Measurements from ENCODE around the gene LNX2.

The LNX2 gene

GRCh38 chr13:27551562-27551961, 68.8 kb downstream of the LNX2 start:
- DNase-seq: no peak

- DNase-seq: no peak
Measured at GRCh38 chr13:27549406-27549981, 70.8 kb downstream of the LNX2 start.

DNA sequence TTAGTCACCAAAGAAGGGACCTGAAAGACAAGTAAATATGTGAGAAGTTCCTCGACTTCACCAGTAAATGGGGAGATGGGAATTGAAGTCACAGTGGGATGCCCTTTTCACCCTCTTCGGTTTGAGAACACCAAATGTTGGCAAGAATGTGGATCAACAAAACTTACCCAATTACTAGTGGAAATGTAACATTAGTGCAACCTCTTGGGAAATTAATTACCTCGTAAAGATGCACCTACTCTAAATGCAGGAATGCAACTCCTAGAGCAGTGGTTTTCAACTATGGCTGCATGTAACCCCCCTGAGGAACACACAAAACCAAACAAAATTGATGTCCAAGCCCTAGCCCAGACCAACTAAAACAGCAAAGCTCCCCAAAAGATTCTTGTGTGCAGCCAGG, 78.1 kb downstream of the LNX2 start:
- no peak for DNase-seq

DNA sequence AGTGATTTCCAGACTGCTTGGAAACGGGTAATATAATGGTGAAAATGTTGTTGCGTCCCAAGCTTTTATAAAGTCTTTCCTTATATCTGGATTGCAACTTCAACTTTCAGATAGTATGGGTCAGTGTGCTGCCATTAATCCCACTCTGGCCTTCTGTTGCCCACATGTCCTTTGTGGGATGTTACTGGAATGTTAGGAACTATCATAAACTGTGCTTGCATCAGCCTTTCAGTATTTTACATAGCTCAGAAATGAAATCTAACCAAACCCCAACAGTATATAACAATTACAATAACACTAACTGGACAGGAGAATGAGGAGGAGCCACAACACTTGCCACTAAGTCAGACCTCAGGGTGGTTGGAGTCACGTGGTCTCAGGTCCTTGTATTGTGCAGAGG, 78.9 kb downstream of the LNX2 start:
- DNase-seq: no peak

DNA sequence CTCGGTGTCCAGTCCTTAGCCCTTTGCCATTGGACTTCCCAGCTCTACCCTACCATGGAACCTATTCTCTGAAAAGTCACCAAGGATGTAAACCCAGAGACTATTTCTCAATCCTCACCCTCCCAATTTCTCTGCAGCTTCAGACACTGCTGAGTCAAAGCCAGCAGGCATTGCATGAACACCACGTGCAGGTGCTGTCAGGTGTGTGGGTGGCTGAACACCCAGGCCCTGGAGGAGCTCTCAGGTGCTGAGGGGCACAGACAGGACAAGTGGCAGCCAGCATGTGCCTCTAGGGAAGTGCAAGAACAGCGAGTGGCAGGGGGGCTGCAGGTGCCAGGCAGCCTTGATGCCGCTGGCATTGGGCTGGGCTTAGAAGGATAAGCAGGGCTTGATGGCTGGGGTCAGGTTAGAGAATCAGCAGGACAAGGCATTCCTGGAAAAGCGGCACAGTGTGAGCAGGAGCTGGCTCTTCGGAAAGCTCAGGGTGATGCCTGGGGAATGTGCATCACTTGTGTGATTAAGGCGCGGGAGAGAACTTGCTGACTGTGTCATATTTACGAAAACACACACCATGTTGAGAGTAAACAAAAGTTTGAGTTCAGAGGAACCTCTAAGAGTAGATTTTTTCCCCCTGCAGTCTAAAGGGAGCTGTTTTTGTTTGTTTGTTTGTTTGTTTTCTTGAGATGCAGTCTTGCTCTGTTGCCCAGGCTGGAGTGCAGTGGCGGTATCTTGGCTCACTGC, 83.8 kb downstream of the LNX2 start:
- no peak for DNase-seq

GRCh38 chr13:27535546-27535945, 84.8 kb downstream of the LNX2 start:
- DNase-seq: no peak

DNA sequence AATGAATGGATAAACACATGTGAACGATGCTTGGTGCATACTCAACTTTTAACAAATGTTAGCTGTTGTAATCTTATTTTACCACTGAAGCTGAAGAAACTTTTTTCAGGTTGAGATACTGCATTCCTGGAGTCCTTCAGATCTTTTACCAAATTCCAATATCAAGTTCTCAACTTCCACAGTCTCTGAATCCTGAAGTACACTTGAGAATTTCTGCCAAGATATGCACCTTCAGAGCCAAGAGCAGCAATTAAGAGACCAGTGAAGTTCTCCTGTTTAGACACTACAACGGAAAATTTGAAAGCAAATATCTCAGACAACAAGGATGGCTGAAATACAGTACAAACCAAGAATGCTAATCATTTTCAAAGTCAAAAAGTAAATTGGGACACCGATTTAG, 85.3 kb downstream of the LNX2 start:
- no peak for DNase-seq

DNA sequence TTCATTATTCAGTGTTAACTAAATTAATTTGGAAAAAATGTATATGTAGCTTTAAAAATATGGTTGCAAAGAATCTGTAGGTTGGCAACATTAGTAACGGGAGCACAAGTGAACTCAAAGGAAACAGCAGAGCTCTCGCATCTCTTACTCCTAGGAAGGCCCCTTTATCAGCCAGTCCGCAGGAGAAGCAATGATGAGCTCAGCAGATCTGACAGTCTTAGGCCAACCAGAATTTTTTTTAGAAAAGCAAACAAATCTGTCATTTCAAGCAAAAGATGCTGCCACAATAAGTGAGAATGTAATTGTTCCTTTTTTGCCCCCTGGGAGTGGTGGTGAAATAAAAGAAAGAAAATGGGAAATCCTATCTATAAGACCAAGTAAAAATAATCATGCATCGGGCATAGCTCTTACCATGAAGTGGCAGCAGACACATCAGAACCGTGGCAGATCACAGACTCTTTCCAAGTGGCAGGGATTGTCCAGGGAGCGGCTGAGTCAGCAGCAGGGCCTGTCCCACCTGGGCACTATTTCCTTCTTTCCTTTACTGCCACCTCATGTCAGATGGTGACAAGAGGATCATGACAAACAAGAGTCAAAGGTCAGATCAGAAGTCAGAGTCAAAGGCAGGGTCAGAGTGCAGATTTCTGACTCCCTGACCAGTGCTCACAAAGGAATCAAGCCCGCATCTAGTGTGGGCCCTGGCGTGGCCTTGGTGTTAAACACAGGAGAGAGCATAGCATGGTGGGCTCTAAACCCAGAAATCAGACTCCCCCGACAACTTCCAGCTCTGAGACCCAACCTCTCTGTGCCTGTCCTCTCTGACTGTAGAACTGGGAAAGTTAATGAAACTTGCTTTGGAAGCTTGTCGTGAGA, 86.0 kb downstream of the LNX2 start:
- no peak for DNase-seq

- no peak for DNase-seq
Measured at GRCh38 chr13:27533155-27533643, 87.1 kb downstream of the LNX2 start.

GRCh38 chr13:27528908-27529307, 91.4 kb downstream of the LNX2 start:
- DNase-seq: no peak

DNA sequence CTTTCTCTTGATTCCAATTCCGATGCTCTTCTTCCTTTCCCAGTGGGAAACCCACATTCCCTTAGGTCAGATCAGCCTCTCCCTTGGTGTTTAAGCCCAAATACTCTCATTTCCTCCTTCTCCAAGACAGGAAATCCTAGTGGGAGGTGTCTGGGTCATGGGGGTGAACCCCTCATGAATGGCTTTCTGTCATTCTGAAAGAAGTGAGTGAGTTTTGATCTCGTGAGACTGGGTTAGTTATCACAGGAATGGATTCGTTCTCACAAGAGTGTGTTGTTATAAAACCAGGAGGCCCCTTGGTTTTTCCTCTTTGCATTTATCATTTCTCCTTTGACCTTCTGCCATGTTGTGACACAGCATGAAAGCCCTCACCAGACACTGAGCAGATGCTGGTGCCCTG, 93.8 kb downstream of the LNX2 start:
- no peak for DNase-seq

DNA sequence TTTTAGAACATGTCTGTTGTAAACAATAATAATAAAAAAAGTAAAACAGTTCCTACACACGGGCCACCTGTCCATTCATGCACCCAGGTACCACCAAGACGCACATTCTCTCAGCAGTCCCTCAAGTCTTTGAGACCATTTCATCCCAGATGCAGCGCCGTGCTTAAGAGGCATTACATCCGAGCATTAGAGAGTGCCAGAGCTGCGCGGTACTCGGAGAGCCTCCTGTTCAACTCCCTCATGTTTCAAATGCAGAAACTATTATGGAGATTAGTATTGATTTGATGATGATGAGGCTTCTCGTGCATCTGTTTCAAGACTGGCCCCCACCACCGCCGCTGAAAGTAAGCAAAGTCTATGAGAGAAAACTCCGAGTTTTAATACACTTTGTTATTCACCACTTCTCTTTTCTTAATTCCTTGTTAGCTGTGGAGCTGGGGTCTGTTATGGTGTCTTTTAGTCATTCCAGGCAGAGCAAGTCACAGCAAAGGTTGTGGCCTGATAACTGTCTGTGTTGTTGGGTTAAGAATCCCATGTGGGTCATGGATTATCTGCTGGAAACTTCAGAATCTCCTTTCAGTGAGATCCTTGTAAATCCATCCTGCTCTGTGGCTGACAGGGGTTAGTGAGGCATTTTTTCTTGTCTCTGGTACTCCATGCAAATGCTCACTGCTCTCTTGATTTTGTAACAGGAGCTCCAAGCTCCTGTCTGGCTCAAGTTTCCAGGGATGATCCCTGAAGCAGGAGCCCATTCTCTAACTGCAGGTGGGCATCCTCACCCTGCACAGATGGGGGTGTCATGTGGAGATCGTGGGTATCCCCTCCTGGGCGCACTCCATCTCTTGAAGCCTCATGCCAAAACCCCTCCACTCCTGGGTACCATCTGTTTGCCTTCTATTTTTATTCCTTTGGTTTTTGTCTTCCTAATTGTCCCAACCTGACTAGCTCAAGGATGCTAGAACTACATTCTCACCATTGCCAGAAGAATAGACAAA, 95.1 kb downstream of the LNX2 start:
- DNase-seq: no peak

DNA sequence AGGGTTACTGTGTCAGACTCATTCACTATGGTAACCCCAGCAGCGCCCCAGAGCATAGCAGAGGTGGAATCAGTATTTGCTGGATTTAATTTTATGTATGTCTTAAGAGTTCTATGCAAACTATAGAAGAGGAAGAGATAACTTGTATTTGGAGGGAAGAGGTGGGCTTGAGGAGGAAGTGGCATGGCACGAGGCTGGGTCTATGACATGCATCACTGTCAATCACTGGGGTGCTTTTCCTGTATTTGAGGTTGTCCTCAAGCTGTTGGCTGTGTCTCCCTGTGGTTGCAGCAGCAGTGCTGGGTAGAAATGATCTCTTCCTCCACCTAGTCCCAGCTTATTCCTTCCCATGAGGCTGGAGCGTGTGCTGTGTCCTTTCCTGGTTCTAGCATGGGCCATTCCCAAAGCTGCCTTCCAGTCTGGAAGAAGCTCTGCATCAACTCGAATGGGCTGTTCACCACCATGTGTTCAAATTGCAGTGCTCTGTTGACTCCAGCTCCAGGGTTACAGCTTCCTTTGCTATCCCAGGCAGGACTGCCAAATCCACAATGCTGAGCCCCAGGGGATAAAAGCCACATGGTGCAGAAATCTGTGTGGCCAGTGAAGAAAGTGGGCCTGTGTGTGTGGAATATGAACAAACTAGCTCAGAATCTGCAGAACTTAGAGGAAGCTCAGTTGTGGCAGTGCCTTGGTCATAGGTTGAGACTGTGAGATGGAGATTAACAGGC, 96.8 kb downstream of the LNX2 start:
- no peak for DNase-seq

GRCh38 chr13:27522847-27523246, 97.5 kb downstream of the LNX2 start:
- no peak for DNase-seq

DNA sequence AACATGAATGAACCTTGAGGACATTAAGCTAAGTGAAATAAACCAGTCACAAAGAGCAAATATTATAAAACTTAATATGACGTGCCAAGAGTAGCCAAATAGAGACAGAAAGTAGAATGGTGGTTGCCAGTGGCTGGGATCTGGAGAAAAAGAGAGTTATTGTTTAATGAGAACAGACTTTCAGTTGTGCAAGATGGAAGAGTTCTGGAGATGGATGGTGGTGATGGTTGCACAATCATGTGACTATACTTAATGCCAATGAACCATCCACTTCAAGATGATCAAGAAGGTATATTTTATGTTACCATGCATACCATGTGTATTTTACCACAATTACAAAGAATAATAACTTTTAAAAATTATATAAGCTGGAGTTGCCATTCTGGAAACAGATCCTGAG, 104.2 kb downstream of the LNX2 start:
- DNase-seq: no peak

DNA sequence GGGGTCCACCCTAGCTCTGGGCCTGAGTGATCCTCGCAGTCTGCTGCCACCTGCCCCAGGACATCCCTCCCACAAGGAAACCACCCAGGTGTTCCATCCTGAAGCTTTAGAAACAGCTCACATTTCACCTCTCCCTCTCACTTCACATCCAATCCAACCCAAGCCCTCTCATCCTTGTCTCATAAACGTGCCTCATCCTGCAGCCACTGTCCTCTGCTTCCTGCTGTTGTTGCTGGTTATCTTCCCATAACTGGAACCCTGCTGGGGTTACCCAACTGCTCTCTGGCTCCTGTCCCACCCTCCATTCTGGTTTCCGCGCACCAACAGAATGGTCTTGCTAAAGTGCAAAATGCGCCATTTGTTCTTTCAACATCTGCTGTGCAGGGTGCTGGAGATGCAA, 110.2 kb downstream of the LNX2 start:
- no peak for DNase-seq

DNA sequence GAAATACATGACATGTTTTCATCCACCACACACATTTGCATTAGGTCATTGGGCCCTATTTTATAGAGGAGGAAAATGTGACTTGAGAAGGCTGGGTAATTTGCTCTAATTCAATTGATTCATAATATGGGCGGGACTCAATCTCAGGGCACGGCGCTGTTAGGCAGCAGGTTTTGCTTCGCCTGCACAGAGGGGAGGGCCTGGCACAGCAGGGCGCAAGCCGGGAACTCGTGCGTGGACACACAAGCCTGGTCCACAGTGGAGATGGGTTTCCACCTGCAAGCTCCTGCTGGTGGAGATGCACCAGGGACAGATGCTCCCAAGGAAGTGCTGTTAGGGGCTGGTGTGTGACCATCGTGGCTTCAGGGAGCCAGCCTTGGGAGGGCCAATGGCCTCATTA, 111.5 kb downstream of the LNX2 start:
- no peak for DNase-seq

DNA sequence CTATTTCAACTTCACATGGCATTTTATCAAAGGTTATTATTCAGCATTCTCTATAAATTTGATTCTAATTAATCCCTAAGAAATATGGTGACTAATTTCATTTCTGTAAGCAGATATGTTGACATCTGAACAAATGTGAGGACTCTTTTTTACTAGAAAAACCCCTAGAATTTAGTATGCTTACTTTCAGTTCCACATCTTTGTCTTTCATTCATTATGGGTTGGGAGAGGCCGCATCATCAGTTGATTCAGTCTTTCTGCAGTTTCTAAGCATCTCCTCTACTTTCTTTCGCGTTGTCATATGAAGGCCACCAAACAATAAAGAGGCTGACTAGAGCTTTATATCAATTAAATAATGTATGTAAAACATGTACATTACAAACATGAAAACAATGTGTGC, 114.5 kb downstream of the LNX2 start:
- DNase-seq: no peak

DNA sequence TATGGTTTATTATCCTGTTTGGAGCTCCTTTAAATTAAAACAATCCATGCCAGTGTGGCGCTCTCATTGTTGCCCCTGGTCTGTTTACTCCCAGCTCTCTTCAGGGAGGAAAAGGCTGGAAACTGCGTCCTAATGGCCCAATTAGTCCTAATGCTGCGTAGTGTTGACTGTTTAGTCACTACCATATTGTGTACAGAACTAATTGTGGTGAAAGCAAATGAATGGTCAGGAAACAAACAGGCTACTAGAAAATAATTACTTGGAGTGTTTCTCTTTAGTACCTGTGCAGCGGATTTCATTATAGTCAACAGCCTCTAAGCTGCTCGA, 115.5 kb downstream of the LNX2 start:
- DNase-seq: no peak

DNA sequence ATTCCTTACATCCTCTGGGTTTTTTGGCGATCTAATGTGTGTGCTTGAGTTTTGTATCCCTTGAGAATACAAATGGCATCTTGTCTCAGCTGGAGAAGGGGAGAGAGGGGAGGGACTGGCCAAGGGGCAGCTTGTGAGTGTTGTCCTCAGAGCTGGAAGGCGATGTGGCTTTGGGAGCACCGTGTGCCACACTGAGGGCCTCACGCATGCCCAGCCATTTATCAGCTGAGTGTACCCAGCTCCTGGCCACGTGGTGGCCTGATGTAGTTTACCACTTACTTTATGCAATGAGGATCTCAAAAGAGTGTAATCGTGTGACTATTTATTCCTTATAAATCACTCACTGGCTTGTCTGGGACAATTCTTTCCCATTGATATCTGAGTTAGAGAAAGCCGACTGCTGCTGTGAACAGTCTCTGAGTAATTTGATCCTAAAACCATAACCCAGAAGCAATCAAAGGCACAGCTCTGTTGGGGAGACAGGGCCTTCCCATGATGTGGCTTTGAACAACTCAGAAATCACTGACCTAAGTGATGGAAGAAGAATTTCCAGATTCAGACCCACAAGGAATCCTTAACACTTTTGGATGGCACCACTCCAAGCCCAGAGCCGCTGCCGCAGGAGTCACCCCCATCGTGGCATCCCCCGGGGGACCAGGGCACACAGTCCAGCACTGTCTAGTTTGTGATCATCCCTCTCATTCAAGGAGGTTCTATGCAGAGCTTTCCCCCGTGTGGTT, 116.0 kb downstream of the LNX2 start:
- no peak for DNase-seq

- DNase-seq: no peak
Measured at GRCh38 chr13:27500806-27501534, 119.4 kb downstream of the LNX2 start.
